GM23248 (cell line): Measurements from ENCODE around the gene LRP1-AS.

Experiments used
- EZH2 ChIP-seq: fragments of 200-600 bp; sonication (generic); IDR thresholded peaks from 2 replicates; pipeline ENCODE4 v1.6.1; 2018; ENCODE audit warnings: antibody characterized with exemption, mild to moderate bottlenecking; ENCODE audit not compliant: insufficient read depth, poor library complexity, severe bottlenecking
- EZH2phosphoT487 ChIP-seq: fragments of 200-600 bp; sonication (generic); IDR thresholded peaks from 2 replicates; pipeline ENCODE4 v1.6.1; 2018; ENCODE audit warnings: antibody characterized with exemption, moderate library complexity, mild to moderate bottlenecking, low read depth; ENCODE audit not compliant: insufficient read depth

- TF ChIP-seq EZH2phosphoT487 (no peak), EZH2 (no peak)
Measured at GRCh38 chr12:57185906-57186508, 38.6 kb upstream of the LRP1-AS start.
